ENCODE measurements around the gene ZNF469.
"Not testable (repeated sequence)": the region's sequence is repeated elsewhere in the genome, so short reads cannot be mapped to it uniquely, and the experiment has no call there.

ZNF469 gene

DNA sequence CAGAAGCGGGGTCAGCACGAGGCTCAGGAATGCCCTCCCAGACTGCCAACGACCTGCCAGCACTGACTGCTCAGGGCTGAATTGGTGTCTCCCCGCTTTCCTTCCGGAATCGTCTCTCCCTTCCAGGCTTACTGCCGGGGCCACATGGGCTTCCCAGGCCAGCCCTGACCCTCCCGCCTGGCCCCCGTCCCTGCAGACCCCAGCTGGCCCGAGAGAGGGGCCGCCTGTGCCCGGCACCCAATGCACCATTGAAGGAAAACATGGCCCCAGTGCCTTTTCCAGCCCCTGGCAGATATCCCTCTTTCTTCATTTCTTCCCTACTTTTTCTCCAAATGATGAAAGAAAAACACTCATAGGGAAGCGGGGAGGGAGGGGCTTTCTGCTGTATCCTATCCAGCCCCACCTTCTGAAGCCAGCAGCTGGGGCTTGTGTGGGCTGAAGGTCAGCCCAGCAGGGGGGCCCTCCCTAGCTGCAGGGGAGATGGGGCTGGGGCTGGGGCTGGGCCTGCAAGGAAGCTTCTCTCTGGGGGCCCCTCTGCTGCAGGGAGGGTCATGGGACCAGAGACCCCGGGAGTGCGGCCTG lies 25.9 kb downstream of the ZNF469 start:
- DNase-seq (ENCODE audit: low read depth, low spot score), result no peak

DNA sequence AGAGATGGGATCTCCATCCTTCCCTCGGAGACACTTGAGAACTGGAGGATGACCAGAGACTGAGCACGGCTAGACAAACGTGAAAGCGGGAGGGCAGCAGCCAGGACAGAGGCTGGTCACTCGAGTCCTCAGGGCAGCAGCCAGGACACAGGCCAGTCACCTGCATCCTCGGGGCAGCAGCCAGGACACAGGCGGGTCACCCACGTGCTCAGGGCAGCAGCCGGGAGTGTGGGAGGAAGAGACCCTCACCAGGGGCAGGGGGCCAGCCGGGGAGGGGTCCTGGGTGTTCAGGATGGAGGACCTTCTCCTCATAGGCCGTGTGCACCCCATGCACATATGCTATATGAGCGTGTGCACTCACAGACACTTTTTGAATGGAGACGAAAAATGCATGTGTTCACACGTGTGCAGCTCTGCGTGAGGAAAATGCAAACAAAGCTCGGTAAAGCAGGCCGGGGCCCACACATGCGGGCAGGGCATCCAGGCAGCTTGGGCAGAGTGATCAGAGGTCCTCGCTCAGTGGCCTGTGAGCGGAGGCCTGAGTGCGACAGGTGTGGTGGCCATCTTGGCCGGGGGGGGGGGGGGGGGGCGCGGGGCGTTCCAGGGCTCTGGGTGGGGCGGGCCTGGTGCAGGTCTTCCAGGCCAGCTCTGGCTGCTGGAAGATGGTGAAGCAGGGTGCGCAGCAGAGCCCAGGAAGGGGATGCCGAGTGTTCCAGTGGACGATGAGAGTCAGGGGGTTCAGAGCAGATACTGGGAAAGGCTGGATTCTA lies 26.7 kb downstream of the ZNF469 start:
- DNase-seq (ENCODE audit: low read depth, low spot score), result no peak

DNA sequence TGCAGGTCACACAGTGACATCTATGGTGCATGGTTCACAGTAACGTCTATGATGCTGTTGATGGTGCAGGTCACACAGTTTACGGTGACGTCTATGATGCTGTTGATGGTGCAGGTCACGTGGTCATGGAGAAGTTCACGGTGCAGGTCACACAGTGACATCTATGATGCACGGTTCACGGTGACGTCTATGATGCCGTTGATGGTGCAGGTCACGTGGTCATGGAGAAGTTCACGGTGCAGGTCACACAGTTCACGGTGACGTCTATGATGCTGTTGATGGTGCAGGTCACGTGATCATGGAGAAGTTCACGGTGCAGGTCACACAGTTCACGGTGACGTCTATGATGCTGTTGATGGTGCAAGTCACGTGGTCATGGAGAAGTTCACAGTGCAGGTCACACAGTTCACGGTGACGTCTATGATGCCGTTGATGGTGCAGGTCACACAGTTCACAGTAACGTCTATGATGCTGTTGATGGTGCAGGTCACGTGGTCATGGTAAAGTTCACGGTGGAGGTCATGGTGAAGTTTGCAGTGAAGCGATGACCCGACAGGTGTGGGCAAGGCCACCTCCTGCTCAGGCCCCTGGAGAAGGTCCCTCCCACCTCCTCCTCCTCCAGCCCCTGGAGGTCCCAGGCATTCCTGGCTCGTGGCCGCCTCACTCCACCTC lies 27.7 kb downstream of the ZNF469 start:
- DNase-seq (ENCODE audit: low read depth, low spot score), result not testable (repeated sequence)

DNA sequence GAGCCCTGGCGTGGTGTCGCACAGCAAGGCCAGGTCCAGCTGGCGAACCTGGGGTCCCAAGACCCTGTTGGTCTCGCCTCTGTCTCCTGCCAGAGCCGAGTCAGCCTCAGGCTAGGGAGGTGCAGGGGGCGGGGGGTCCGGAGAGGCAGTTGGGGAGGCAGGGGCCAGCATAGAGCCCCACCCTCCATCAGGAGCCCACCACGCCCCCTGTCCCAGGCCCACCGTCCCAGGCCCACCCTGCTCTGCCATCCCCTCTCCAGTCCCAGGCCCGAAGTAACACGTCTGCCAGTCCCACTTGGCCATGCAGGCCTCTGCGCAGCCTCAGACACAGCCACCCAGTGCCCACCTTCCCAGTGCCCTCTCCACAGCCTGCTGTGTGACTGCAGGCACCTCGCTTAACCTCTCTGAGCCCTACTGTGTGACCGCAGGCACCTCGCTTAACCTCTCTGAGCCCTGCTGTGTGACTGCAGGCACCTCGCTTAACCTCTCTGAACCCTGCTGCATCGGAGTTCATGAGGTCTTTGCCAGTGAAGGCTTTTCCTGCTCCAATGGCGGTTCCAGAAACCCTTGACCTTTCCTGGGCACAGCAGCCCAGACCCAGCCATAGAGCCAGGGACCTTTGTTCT lies 29.3 kb downstream of the ZNF469 start:
- DNase-seq (ENCODE audit: low read depth, low spot score), result no peak

DNA sequence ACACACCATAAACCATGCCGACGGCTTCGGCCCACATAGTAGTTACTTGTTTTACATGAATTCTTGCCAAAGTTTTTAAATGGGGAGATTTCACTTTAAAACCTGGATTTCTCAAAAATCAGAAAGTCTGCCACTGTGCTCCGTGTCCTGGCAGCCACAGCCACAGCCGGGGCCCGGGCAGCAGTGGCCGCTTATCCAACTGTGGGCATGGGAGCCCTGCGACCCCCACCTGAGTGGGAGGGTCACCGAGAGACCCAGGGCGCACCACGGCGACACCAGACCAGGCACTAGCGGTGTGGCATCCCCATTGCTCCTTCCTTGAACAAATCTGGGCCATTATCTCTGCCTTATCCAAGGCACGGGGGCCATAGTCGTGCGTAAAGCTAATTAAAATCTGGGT lies 30.0 kb downstream of the ZNF469 start:
- no peak for DNase-seq (ENCODE audit: low read depth, low spot score)

DNA sequence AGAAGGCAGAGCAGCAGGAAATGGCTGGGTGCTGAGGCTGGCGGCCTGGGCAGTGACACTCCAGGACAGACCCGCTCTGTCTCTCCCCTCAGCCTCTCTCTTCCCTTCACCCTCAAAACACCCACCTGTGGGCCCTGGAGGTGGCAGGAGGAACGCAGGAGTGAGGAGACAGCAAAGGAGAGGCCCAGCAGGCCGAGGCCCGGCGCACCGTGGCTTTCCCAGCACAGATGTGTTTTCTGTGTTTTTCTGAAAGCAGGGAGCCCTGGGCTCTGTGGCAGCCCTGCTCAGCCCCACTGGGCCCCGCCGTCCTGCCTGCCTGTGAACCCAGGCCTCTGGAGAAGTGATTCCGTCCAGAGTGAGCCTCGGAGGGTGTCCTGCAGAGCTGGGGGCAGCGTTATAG lies 30.5 kb downstream of the ZNF469 start:
- DNase-seq (ENCODE audit: low read depth, low spot score), result no peak

DNA sequence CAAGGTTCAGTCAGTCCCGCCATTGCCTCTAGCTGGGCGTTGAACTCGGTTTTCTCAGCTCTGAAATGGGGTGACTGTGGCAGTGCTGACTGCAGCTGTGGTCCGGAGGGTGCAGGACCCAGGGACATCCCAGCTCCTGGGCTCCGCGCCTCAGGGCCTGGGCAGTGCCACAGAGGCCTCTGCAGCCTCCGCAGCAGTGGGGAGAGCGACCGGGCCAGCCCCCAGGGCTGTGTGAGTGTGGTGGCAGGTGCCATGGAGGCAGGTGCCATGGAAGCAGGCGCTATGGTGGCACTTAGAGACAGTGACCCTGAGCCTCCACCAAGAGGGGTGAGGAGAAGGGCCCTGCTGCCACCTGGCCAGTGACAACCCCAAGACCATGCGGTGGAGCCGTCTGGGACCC lies 30.9 kb downstream of the ZNF469 start:
- DNase-seq (ENCODE audit: low read depth, low spot score), result no peak

DNA sequence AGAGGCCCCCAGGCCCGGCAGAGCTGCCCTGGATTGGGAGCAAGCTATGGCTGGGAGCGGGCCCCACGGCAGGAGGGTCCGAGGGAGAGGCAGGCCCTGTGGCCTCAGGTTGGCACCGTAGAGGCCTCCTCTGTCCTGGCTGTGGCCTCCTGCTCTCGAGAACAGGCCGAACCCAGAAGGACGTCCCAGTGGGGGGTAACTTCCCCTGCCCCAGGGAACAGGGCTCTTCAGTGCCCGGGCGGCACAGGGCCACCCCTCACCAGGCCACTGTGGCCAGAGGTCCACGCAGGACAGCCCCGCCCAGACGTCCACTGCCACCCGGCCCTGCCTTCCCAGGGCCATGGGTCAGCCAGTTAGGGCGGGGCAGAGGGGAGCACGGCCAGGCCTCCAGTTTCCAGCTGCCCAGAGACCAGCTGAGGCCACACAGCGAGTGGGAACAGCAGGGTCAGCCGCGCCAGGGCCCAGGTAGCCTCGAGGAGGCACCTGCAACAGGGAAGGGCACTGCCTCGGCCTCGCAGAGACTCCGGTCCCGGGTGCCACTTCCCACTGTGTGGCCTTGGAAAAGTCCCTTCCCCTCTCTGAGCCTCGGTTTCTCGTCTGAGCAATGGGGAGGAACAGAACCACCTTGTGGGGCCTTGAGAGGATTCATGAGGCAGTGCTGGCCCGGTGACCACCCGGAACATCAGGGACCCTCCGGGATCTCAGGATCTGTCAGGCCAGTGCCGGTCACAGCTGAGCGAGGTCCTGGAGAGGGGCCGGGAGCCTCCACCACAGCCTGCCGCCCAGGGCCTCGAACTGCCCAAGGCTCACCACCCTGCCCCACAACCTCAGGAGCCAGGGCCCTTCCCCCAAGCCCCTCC lies 32.0 kb downstream of the ZNF469 start:
- DNase-seq (ENCODE audit: low read depth, low spot score), result no peak

DNA sequence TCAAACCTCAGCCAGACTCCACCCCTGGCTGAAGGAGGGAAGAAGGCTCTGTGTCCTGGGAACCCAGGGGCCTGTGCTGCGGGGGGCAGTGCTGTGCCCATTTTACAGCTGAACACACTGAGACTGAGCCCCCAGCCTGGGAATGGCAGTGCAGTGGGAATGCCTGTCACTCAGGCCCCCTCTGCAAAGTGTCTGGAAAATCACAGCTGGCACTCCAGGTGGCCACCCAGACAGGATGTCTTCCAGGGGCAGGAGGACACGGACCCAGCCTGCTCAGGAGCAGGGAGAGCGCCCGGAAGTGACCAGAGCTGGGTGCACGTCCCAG lies 32.6 kb downstream of the ZNF469 start:
- no peak for DNase-seq (ENCODE audit: low read depth, low spot score)

DNA sequence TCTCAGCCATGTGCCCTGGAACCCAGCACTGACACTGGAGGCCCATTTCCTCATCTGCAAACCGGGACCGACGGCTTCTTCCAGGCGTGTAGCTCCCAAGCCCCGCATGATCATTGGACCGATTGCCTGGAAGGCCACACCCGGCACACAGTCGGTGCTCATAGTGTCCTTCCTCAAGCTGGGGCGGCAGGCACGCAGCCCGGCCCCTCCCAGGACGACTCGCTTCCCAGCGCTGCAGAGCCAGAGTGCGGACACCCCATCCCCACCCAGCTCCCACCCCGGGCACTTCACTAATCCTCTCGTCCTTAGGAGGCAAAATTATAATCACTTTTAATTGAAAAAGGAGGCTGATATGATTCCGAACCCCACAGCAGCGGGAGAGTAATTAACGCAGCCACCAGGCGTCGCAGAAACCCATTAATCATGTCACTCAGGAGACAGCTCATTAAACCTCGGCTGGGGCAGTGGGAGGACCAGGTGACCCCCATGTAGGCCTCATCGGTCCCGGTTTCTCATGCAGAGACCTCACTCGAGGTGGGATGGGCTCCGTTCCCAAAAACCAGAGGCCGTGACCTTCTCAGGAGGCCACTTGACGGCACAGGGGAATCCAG lies 33.1 kb downstream of the ZNF469 start:
- no peak for DNase-seq (ENCODE audit: low read depth, low spot score)

DNA sequence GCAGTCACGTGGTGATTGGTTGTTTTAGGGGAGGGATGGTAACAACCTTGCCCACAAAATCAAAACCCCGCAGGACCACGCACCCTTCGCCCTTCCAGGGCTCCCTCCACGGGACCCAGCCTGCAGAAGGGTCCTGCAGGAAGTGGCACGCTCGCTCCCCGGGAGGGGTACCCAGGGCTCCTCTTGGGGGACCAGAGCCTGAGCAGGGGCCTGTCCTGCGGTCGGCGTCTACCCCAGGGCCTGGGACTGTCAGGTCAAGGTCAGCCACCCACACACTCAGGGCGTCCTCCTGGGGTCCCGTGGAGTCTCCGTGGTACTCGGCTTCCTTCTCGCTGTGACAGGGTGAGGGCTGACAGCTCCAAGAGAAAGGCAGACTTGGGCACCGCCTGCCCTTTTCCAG lies 33.9 kb downstream of the ZNF469 start:
- no peak for DNase-seq (ENCODE audit: low read depth, low spot score)

DNA sequence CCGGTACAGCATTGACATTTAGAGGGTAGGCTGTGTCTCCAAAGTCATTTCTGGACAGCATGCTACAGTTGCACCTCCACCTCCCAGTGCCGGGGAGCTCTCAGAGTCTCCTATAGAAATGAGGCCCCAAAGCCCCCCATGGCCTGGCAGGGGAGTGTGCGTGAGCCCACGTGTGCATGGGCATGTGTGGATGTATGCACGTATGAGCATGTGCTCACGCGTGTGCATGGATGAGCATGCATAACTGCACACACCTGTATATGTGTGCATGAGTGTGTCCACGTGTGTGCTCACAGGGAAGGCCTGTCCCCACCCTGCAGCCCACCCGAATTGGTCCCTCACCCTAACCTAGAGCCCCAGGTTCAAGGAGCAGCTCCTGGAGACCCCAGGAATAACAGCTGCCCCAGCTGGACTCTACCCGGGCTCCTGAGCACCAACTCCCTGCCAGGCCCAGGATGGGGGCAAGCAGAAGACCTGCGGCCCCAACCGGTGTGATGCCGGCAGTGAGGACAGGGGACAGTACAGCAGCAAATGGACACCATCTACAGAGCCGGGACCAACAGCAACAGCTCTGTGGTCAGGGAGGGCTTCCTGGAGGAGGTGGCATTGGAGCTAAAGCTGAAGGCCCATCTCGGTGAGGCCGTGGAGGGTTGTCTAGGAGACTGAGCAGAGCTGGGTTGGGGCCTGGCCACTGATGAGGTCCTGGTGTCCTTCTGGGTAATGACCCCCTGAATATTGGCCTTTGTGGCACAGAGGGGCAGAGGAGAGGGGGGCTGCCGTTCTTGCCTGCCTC lies 35.1 kb downstream of the ZNF469 start:
- no peak for DNase-seq (ENCODE audit: low read depth, low spot score)

DNA sequence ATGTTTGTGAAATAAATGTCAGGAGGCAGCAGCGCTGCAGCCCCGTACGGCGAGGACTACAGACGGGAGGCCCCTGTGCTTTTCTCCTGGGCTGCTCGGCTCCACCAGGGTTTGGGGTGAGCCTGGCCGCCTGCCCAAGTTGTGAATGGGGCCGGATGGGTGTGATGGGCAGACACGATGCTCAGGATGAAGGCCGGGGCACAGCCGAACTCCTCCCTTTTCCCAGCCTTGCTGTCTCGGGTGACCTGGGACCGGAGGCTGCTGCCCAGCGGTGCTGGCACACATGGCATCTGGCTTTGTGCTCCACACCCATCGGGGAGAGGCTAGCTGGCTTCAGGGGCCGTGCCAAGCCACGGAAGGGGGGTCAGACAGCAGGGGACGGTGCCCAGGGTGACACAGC lies 36.1 kb downstream of the ZNF469 start:
- DNase-seq (ENCODE audit: low read depth, low spot score), result no peak

DNA sequence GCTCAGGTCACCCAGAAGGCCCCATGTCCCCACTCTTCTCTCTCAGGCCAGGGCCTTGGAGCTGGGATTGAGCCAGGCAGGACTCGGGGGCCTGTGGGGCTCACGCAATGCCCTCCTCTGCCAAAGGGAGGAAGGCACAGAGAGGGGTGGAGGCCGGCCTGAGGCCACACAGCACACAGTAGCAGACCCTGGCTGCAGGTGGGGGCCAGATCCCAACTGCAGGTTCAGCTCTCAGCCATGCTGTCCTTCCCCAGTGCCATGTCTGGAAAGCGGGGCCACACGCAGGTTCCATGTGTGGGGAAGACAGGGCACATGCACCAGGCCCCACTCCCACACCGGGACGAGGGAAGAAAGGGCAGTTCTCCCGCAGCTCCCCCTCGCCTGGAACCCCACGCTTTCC lies 37.0 kb downstream of the ZNF469 start:
- no peak for DNase-seq (ENCODE audit: low read depth, low spot score)

DNA sequence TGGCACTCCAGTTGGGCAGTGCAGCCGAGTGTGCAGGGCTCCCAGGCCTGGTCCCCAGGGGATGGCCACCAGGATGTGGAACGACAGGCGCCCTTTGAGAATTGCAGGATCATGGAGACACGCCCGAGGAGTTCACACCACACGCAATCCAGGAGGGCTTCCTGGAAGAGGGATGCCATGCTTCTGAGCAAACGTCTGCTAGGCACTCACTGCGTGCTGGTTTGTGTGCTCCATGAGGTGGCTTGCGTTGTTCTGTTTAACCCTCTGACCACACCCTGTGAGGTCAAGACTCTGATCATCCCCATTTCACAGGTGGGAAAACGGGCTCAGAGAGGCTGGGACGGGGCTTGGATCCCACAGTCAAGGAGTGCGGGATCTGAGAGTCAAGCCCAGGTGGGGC lies 37.7 kb downstream of the ZNF469 start:
- DNase-seq (ENCODE audit: low read depth, low spot score), result no peak

DNA sequence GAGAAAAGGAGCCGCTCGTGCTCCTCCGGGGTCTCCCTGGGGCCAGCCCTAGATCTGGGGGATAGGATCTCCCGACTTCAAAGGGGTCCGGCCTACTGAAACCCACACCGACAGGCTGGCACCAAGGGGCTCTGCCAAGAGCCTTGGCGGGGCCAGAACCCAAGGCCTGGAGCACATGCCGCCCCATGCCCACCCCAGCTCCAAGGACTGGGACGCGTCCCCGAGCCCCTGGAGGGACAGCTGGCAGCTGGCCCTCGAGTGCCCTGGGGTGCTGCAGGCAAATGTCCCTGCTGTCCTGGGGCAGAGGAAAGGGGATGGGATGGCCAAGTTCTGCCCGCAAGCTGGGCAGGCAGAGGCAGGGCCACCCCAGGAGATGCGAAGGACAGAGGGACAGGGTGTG lies 38.5 kb downstream of the ZNF469 start:
- DNase-seq (ENCODE audit: low read depth, low spot score), result no peak

DNA sequence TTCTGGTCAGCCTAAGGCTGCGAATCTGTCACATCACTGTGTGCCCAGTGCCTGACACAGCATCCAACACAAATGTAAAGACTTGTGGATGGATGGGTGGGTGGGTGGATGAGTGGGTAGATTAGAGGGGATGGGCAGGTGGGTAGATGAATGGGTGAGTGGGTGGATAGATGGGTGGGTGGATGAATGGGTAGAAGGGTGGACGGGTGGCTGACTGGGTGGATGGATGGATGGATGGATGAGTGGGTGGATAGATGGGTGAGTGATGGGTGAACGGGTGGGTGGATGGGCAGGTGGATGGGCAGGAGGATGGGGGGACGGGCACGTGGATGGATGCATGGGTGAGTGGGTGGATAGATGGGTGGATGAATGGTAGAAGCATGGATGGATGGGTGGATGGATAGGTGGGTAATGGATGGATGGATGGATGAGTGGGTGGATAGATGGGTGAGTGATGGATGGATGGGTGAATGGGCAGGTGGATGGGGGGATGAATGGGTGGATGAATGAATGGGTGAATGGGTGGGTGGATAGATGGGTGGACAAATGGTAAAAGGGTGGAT lies 39.2 kb downstream of the ZNF469 start:
- no peak for DNase-seq (ENCODE audit: low read depth, low spot score)

DNA sequence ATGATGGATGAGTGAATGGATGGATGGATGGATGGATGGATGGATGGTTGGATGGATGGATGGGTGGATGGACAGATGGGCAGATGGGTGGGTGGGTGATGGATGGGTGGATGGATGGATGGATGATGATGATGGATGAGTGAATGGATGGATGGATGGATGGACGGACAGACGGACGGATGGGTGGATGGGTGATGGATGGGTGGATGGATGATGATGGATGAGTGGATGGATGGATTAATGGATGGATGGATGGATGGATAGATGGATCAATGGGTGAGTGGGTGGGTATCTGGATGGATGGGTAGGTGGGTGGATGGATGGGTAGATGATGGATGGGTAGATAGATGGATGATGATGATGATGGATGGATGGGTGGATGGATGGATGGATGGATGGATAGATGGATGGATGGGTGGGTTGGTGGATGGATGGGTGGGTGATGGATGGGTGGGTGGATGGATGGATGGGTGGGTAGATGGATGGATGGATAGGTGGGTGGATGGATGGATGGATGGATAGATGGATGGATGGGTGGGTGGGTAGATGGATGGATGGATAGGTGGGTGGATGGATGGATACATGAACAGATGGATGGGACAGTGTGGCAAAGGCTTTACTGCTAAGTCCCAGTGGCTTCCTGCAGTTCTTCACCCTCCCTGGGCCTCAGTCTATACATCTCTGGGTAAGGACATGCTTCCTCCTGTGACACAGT lies 40.1 kb downstream of the ZNF469 start:
- DNase-seq (ENCODE audit: low read depth, low spot score), result no peak

DNA sequence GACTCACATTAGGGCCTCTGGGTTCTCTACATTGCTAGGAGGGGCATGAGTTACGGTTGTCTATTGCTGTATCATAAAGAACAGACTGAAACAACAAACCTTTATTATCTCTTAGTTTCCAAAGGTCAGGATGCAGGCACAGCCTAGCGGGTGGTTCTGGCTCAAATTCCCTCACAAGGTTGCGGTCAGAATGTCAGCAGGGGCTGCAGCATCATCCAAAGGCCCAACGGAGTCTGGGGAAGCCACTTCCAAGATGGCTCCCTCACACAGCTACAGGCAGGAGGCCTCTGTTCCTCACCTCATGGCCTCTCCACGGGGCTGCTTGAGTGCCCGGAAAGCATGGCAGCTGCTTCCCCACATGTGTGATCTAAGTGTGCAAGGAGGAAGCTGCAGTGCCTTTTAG lies 40.7 kb downstream of the ZNF469 start:
- DNase-seq (ENCODE audit: low read depth, low spot score), result peak; percentile 90
